ENCODE results near the gene FSTL5.

DNA sequence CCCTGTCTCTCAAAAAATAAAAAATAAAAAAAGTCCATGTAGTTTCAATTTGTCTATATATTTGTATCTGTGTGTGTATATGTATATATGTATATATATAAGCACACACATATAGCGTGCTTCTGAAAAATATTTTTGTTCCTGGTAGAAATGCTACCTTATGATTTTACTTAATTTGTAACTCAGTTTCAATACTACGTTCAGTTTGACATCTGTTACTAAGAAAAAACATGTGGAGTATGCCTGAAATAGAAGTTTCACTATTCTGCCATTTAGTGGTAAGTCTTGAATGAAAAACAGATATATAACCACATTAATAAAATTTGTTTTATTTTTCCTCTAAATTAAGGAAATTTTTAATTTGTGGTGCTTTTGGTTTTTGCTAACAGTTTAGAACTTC is 14.2 kb downstream of the FSTL5 start:
- TF ChIP-seq, protein P1, sequence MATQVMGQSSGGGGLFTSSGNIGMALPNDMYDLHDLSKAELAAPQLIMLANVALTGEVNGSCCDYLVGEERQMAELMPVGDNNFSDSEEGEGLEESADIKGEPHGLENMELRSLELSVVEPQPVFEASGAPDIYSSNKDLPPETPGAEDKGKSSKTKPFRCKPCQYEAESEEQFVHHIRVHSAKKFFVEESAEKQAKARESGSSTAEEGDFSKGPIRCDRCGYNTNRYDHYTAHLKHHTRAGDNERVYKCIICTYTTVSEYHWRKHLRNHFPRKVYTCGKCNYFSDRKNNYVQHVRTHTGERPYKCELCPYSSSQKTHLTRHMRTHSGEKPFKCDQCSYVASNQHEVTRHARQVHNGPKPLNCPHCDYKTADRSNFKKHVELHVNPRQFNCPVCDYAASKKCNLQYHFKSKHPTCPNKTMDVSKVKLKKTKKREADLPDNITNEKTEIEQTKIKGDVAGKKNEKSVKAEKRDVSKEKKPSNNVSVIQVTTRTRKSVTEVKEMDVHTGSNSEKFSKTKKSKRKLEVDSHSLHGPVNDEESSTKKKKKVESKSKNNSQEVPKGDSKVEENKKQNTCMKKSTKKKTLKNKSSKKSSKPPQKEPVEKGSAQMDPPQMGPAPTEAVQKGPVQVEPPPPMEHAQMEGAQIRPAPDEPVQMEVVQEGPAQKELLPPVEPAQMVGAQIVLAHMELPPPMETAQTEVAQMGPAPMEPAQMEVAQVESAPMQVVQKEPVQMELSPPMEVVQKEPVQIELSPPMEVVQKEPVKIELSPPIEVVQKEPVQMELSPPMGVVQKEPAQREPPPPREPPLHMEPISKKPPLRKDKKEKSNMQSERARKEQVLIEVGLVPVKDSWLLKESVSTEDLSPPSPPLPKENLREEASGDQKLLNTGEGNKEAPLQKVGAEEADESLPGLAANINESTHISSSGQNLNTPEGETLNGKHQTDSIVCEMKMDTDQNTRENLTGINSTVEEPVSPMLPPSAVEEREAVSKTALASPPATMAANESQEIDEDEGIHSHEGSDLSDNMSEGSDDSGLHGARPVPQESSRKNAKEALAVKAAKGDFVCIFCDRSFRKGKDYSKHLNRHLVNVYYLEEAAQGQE (IDR thresholded peaks at IDR 0.05; ENCODE audit: insufficient read depth in 1 of 2, low read depth in 2 of 2, low read length in 2 of 2) = no peak
- TF ChIP-seq POLR2AphosphoS5 (IDR thresholded peaks at IDR 0.05; ENCODE audit: low read depth, low read length) = no peak
- no peak for TF ChIP-seq TAF1 (IDR thresholded peaks at IDR 0.05; ENCODE audit: borderline replicate concordance, insufficient read depth, low read length)
